DMS53 (cell line): ENCODE measurements around the gene MDFI.
"Not testable (repeated sequence)": the region's sequence is repeated elsewhere in the genome, so short reads cannot be mapped to it uniquely, and the experiment has no call there.

Experiments
- DNase-seq: peaks from one replicate; lab custom pipeline; 2025; lab: John Stamatoyannopoulos, UW

The MDFI gene

DNA sequence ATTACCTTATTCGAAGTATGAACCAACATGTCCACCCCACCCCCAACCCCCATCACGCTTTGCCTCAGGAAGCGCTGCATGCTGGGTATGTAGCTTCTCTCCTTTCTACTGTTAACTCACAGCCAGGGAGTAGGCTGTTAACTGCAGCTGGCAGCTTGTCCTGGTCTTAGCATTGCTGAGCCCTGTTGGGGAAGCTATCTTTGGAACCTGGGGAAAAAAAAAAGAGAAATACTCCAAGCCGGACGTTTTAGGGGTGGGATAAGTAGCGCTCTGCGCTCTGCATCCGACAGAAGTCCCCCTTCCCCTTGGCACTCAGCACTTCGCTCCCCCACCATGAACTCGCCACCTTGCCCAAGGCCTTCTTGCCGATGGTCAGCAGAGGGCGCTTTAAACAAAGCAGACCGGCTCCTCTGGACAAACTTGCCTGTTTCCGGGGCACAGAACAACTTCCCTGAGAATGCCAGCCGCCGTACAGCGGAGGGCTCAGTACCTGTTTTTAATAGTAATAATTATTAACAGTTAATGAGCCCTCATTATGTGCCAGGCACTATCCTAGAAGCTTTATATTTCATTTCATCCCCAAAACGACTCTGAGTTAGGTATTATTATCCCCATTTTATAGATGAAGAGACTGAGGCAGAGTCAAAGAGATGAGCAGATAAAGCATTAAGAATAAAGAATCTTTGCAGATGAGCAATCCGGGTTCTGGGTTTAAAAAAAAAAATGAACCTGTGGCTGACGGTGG lies 35.2 kb upstream of the MDFI start:
- DNase-seq = peak; percentile 93

GRCh38 chr6:41604006-41604405 lies 34.3 kb upstream of the MDFI start:
- no peak for DNase-seq

- DNase-seq = peak; percentile 23
These were observed 32.6 kb upstream of the MDFI start for GRCh38 chr6:41605649-41606048.

DNA sequence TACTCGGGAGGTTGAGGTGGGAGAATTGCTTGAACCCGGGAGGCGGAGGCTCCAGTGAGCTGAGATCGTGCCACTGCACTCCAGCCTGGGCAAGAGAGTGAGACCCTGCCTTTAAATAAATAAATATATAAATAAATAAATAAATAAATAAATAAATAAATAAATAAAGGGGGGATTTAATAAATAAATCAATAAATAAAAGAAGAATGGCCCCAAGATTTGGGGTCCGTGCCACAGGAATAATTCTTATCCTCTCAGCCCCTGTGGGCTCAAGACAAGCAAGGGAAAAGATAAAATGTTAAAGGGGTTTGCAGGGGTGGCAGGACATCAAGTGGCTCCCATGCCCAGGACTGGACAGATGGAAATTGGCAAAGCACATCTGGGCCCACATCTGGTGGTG lies 31.2 kb upstream of the MDFI start:
- no peak for DNase-seq

GRCh38 chr6:41607736-41608135 lies 30.5 kb upstream of the MDFI start:
- no peak for DNase-seq

- DNase-seq = no peak
These were observed 29.7 kb upstream of the MDFI start for GRCh38 chr6:41608443-41609151.

GRCh38 chr6:41614715-41615114 lies 23.6 kb upstream of the MDFI start:
- no peak for DNase-seq

DNA sequence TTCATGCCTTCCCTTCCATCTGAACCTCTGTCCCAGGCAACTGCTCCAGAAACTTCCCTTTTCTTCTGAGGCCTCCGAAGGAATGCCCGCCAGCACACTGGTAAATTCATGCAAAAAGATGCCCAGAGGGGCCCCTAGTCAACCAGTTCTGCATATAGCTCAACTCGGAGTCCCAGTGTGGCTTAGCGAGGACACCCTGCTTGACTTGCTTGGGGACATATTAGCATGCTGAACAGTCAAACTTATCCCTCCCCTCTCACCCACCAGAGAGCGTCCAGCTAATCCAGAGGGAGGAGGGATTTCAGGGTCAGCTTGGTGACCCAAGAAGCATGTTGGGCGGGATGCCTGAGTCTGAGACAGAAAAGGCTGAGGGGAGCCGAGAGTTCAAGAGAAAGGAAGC lies 23.0 kb upstream of the MDFI start:
- no peak for DNase-seq

- DNase-seq = no peak
These were observed 19.7 kb upstream of the MDFI start for GRCh38 chr6:41618598-41618997.

GRCh38 chr6:41619193-41619592 lies 19.1 kb upstream of the MDFI start:
- not testable (repeated sequence) for DNase-seq

GRCh38 chr6:41621367-41621766 lies 16.9 kb upstream of the MDFI start:
- no peak for DNase-seq

- DNase-seq = no peak
These were observed 16.5 kb upstream of the MDFI start for GRCh38 chr6:41621802-41622201.

DNA sequence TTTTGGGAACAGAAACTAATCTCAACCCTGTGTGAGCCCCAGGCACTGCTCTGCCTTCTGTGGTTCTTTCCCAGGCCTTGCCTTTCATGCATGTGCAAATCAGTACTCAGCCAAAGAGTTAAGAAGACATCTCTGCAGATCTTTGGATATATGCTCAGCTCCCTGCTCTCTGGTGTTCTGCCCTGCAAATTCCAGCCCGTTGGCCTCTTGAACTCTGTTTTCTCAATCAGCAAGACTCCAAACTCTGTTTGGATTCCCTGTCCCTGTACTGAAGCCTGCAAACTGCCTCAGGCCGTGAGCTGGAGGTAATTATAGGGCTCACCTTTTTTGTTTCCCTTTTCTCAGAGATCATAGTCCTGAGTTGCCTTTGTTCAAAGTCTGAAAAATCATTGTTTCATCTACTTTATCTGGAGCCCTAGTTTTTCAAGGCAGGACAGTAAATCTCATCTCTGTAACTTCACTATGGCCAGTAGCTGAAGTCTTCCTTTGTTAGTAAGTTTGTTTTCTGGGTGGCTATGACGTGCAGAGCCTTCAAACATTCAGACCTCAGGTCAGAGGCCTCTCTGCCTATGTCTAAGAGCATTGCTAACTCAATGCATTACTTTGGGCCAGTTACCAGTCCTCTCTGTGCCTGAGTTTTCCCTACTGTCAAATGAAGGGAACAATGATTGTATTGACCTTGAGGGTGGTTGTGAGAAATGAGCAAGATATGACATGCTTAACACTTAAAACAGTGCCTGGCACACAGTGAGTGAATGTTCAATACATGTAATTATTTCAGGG lies 15.9 kb upstream of the MDFI start:
- DNase-seq = no peak

- DNase-seq = no peak
These were observed 14.9 kb upstream of the MDFI start for GRCh38 chr6:41623330-41623729.

DNA sequence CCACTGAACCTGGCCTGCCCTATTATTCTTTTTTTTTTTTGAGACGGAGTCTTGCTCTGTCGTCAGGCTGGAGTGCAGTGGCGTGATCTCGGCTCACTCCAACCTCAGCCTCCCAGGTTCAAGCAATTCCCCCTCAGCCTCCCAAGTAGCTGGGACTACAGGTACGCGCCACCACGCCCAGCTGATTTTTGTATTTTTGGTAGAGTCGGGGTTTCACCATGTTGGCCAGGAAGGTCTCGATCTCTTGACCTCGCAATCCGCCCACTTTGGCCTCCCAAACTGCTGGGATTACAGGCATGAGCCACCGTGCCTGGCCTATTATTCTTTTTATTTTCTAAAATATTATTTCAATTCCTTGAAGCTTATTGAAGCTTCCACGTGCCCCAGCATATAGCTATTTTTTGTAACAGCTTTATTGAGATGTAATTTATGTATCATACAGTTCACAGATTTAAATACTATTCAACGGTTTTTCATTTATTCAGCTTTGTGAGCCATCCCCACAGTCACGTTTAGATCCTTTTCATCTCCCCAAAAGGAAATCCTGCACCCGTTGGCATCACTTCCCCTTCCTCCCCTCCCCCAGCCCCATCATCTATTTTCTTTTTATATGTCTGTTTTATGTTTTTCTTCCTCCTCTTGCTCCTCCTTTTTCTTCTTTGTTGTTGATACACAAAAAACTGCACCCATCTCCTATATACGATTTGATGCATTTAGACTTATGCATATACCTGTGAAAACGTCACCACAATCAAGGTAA lies 13.5 kb upstream of the MDFI start:
- DNase-seq = no peak

- no peak for DNase-seq
These were observed 12.8 kb upstream of the MDFI start for GRCh38 chr6:41625442-41625841.

GRCh38 chr6:41626022-41626421 lies 12.2 kb upstream of the MDFI start:
- no peak for DNase-seq

GRCh38 chr6:41626917-41627316 lies 11.4 kb upstream of the MDFI start:
- DNase-seq = no peak

DNA sequence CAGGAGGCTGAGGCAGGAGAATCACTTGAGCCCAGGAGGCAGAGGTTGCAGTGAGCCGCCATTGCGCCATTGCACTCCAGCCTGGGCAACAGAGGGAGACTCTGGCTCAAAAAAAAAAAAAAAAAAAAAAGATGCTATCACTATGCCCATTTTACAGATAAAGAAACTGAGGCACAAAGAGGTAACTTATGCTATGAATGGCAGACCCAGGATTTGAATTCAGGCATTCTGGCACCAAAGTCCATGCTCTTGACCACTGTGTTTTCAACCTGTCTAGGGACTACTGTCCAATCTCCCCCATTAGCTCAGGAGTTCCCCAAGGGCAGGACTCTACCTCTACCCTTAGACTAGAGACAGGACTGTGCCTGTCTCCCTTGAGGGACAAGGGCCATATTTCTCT lies 9.1 kb upstream of the MDFI start:
- no peak for DNase-seq

- DNase-seq = no peak
These were observed 8.2 kb upstream of the MDFI start for GRCh38 chr6:41630069-41630468.

GRCh38 chr6:41630946-41631345 lies 7.3 kb upstream of the MDFI start:
- no peak for DNase-seq

- no peak for DNase-seq
These were observed 5.1 kb upstream of the MDFI start for GRCh38 chr6:41633056-41633634.
